Smooth muscle cell (in vitro differentiated cells): ENCODE measurements around the gene VPS13D. TPM values are rescaled to one million over a fixed set of nuclear protein-coding genes. Genes with fewer than 3 reads are reported as not detected.

ENCODE experiments used
- DNase-seq: peaks from one replicate; lab custom pipeline; 2025; ENCODE audit not compliant: unreplicated experiment; lab: John Stamatoyannopoulos, UW
- H2AFZ ChIP-seq: fragments of 200-600 bp; sonication (generic); 2 replicates; pipeline ENCODE4 v1.6.0; 2016; ENCODE audit warnings: antibody characterized with exemption, low read depth, mild to moderate bottlenecking
- H3F3A ChIP-seq: fragments of 200-600 bp; sonication (generic); 2 replicates; pipeline ENCODE4 v1.6.0; 2017; ENCODE audit warnings: antibody characterized with exemption, low read depth
- H3K27ac ChIP-seq: fragments of 200-600 bp; sonication (generic); 2 replicates; pipeline ENCODE4 v1.5.1; 2016; ENCODE audit warnings: low read depth, mild to moderate bottlenecking
- H3K27me3 ChIP-seq: fragments of 200-600 bp; sonication (generic); 2 replicates; pipeline ENCODE4 v1.6.1; 2016; ENCODE audit warnings: low read depth, mild to moderate bottlenecking
- H3K36me3 ChIP-seq: fragments of 200-600 bp; sonication (generic); 2 replicates; pipeline ENCODE4 v1.5.1; 2016; ENCODE audit warnings: low read depth
- H3K4me1 ChIP-seq: fragments of 200-600 bp; sonication (generic); 2 replicates; pipeline ENCODE4 v1.5.1; 2016; ENCODE audit warnings: low read depth
- H3K4me2 ChIP-seq: fragments of 200-600 bp; sonication (generic); 2 replicates; pipeline ENCODE4 v1.6.0; 2016; ENCODE audit warnings: mild to moderate bottlenecking
- H3K4me3 ChIP-seq: fragments of 200-600 bp; sonication (generic); 2 replicates; pipeline ENCODE4 v1.5.1; 2016; ENCODE audit warnings: mild to moderate bottlenecking
- H3K79me2 ChIP-seq: fragments of 200-600 bp; sonication (generic); 2 replicates; pipeline ENCODE4 v1.6.0; 2016; ENCODE audit warnings: low read depth, mild to moderate bottlenecking
- H3K9ac ChIP-seq: fragments of 200-600 bp; sonication (generic); 2 replicates; pipeline ENCODE4 v1.6.0; 2016; ENCODE audit warnings: low read depth
- H3K9me3 ChIP-seq: fragments of 200-600 bp; sonication (generic); replicated peaks from 2 replicates; pipeline ENCODE4 v1.5.1; 2016; ENCODE audit warnings: low read depth
- H4K20me1 ChIP-seq: fragments of 200-600 bp; sonication (generic); 2 replicates; pipeline ENCODE4 v1.6.0; 2016; ENCODE audit warnings: low read depth
- WGBS: methylation state at CpG from one replicate; pipeline ENCODE4 v1.1.7; 2016; ENCODE audit warnings: low lambda C conversion rate; 5-methylcytosine and 5-hydroxymethylcytosine counted together
- polyA plus RNA-seq: library from polyadenylated mRNA; unstranded; fragments of >200 nt; fragmentation: Nextera tagmentation; extraction: Ambion mirVana; gene quantifications from 2 replicates; pipeline ENCODE4 v1.2.1, GENCODE V29; 2016
- total RNA-seq: library from RNA; depleted of rRNA; stranded (reverse); fragments of >200 nt; gene quantifications from 2 replicates; pipeline ENCODE4 v1.2.3, GENCODE V29; 2014
- TF ChIP-seq, protein P1 (sequence below): fragments of 200-600 bp; sonication (generic); IDR thresholded peaks from 2 replicates; pipeline ENCODE4 v1.5.1; 2017; ENCODE audit warnings: borderline replicate concordance, mild to moderate bottlenecking, antibody characterized with exemption; ENCODE audit not compliant: insufficient read depth, poor library complexity, severe bottlenecking

Gene VPS13D
- total and polyA plus RNA-seq, 2 experiments from 2014 or later: 3.5 to 20.0 TPM

DNA sequence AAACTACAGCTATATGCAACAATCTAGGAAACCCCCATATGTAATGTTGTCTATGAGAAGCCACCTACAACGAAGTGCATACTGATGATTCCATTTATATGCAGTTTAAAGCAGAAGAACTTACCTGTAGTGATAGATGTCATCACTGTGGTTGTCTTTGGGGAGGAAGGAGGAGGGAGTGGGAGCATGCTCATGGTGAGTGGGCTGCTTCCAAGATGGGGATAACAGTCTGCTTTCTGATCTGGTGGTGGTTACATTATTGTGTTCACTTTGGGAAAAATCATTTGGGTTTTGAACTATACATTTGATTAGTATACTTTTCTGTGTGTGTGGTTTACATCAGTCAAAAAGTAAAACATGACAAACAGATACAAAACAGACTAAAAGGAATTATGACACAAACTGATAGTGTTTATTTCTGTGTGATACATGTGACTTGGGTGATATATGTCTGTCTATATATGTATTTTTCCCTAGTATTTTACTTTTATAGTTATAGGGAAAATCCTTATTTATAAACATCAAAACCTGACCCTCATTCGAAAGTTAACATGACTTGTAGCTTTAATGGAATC is 184.7 kb downstream of the VPS13D start:
- H3K9ac ChIP-seq: no peak overlapping the region
- no peak for DNase-seq
- no peaks in the 10 kb centered on the region for H3K4me1 ChIP-seq
- no peaks in the 10 kb centered on the region for H3F3A ChIP-seq
- no peaks in the 10 kb centered on the region for H3K9me3 ChIP-seq
- no peak overlapping the region for H2AFZ ChIP-seq
- TF ChIP-seq, protein P1, sequence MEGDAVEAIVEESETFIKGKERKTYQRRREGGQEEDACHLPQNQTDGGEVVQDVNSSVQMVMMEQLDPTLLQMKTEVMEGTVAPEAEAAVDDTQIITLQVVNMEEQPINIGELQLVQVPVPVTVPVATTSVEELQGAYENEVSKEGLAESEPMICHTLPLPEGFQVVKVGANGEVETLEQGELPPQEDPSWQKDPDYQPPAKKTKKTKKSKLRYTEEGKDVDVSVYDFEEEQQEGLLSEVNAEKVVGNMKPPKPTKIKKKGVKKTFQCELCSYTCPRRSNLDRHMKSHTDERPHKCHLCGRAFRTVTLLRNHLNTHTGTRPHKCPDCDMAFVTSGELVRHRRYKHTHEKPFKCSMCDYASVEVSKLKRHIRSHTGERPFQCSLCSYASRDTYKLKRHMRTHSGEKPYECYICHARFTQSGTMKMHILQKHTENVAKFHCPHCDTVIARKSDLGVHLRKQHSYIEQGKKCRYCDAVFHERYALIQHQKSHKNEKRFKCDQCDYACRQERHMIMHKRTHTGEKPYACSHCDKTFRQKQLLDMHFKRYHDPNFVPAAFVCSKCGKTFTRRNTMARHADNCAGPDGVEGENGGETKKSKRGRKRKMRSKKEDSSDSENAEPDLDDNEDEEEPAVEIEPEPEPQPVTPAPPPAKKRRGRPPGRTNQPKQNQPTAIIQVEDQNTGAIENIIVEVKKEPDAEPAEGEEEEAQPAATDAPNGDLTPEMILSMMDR: no peak
- H3K27me3 ChIP-seq: no peaks in the 10 kb centered on the region
- no peak overlapping the region for H3K27ac ChIP-seq
- H3K79me2 ChIP-seq: no peaks in the 10 kb centered on the region
- H3K4me2 ChIP-seq: no peak overlapping the region
- no peak overlapping the region for H3K4me3 ChIP-seq
- H4K20me1 ChIP-seq: no peaks in the 10 kb centered on the region
- 93% methylated on average over 2 of the region's 2 CpGs for WGBS
- H3K36me3 ChIP-seq: peaks cover 11% of the 10 kb centered on the region

DNA sequence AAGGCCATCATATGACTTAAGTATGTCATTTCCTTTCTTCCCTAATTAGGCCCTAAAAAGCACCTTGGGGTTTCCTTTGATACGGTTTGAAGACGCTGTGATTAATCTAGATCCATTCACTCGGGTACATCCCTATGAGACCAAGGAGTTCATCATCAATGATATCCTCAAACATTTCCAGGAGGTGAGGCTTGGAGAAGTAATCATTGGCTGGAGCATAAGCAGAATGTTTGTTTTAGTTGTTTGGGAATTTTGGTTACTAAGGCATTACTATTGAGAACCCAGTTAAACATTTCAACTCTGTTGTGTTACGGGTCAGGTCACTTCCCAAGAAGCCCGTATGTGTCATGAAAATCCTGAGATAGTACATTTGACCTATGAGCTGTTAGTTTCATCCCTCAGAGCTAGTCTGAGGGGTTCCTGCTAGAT is 185.2 kb downstream of the VPS13D start:
- no peaks in the 10 kb centered on the region for H3K79me2 ChIP-seq
- H3K9ac ChIP-seq: no peak overlapping the region
- no peaks in the 10 kb centered on the region for H3F3A ChIP-seq
- H3K36me3 ChIP-seq: peaks cover 11% of the 10 kb centered on the region
- WGBS: 96% methylated on average over 5 of the region's 5 CpGs
- TF ChIP-seq, protein P1: no peak
- H3K4me3 ChIP-seq: no peak overlapping the region
- no peaks in the 10 kb centered on the region for H4K20me1 ChIP-seq
- H3K9me3 ChIP-seq: no peaks in the 10 kb centered on the region
- H3K27ac ChIP-seq: no peak overlapping the region
- H2AFZ ChIP-seq: no peak overlapping the region
- no peak overlapping the region for H3K4me2 ChIP-seq
- DNase-seq: no peak
- no peaks in the 10 kb centered on the region for H3K4me1 ChIP-seq
- H3K27me3 ChIP-seq: no peaks in the 10 kb centered on the region

DNA sequence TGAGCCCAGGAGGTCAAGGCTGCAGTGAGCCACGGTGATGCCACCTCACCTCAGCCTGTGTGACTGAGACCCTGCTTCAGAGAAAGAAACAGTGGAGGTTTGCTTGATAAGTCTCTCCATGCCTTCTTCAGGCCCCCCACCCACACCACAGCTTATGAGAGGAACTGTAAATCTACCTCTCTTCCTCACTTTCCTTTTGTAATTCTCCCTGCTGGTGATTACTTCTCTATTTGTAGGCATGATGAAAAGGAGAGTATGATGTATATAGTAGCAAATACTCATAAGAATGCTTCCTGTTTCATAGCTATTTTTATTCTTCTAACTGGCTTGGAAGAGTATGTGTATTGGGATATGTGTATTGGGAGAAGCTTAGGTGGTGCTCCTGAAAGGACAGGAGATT is 186.3 kb downstream of the VPS13D start:
- Histone ChIP-seq H3K4me2 (no peak overlapping the region), H3K4me1 (no peaks in the 10 kb centered on the region), H3K27ac (no peak overlapping the region), H3K9ac (no peak overlapping the region), H3K9me3 (no peaks in the 10 kb centered on the region), H3K79me2 (no peaks in the 10 kb centered on the region), H3K36me3 (peaks cover 11% of the 10 kb centered on the region), H3K27me3 (no peaks in the 10 kb centered on the region), H3F3A (no peaks in the 10 kb centered on the region), H3K4me3 (no peak overlapping the region), H2AFZ (no peak overlapping the region), H4K20me1 (no peaks in the 10 kb centered on the region)
- DNase-seq: no peak
- 100% methylated on average over 1 of the region's 1 CpG for WGBS
- TF ChIP-seq, protein P1: no peak

DNA sequence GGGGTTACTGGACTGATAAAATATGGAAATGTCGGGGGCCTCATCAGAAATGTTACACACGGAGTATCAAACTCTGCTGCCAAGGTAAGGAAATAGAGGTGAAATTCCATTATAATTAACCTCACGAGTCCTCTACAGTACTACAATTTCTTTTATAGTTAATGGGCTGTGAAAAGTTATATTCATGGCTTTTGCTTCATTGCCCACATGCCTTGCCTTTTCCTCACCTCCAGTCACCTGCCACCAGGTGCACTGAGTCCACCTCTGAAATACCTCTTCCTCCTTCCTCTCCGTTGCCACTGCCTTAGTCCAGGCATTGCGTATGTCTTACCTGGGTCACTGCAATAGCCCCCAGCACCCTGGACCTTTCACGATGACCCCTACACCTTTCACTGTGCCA is 186.9 kb downstream of the VPS13D start:
- Histone ChIP-seq H3K27ac (no peak overlapping the region), H3K79me2 (no peaks in the 10 kb centered on the region), H3F3A (no peaks in the 10 kb centered on the region), H2AFZ (no peak overlapping the region), H3K4me3 (no peak overlapping the region), H3K9me3 (no peaks in the 10 kb centered on the region), H3K4me1 (no peaks in the 10 kb centered on the region), H3K36me3 (peaks cover 11% of the 10 kb centered on the region), H3K27me3 (no peaks in the 10 kb centered on the region), H3K9ac (no peak overlapping the region), H3K4me2 (no peak overlapping the region), H4K20me1 (no peaks in the 10 kb centered on the region)
- DNase-seq: no peak
- 98% methylated on average over 6 of the region's 6 CpGs for WGBS
- TF ChIP-seq, protein P1: no peak
